Naive thymus-derived CD4-positive, alpha-beta T cell (primary cell): ENCODE measurements around the gene UGT1A5. TPM values are rescaled to one million over a fixed set of nuclear protein-coding genes. Genes with fewer than 3 reads are reported as not detected.
"Not testable (repeated sequence)": the region's sequence is repeated elsewhere in the genome, so short reads cannot be mapped to it uniquely, and the experiment has no call there.

Experiments used
- ATAC-seq: fragments of 150-1000 bp; cut with Tn5 transposase; 2 replicates; pipeline ENCODE4 v1.10.0; 2021; ENCODE audit warnings: mild to moderate bottlenecking, moderate library complexity
- CTCF ChIA-PET: fragments of 350-600 bp; sonication (Branson Sonifier 250); formaldehyde crosslinking; loops from one replicate; lab custom pipeline; 2021; ENCODE audit warnings: antibody characterized with exemption; lab: Charles Lee
- POLR2A ChIA-PET: fragments of 350-600 bp; sonication (Branson Sonifier 250); formaldehyde crosslinking; loops from one replicate; lab custom pipeline; 2021; ENCODE audit warnings: antibody characterized with exemption, inconsistent platforms; lab: Charles Lee
- DNase-seq, 9 donors: peaks; one replicate each; pipeline versions ENCODE4 v3.0.0 to v3.0.0-alpha.2; 2020 to 2022; ENCODE audit warnings: mixed read lengths in 1 of 9
- H3K27ac ChIP-seq: one replicate; pipeline ENCODE4 v1.7.0; 2013; ENCODE audit warnings: mild to moderate bottlenecking, low read depth, low read length, moderate library complexity
- H3K27me3 ChIP-seq, 2 donors: one replicate each; pipeline ENCODE4 v1.7.0; 2013; ENCODE audit warnings: low read length in 2 of 2, mild to moderate bottlenecking in 2 of 2, moderate library complexity in 2 of 2; ENCODE audit not compliant: control insufficient read depth in 2 of 2, insufficient read depth in 2 of 2
- H3K36me3 ChIP-seq, 3 experiments: 1 replicate in 2 of 3; 2 replicates in 1 of 3; pipeline ENCODE4 v1.7.0; 2013; ENCODE audit warnings: low read length in 3 of 3, mild to moderate bottlenecking in 3 of 3, moderate library complexity in 1 of 3; ENCODE audit not compliant: insufficient read depth in 3 of 3, control insufficient read depth in 2 of 3
- H3K4me1 ChIP-seq, 2 donors: one replicate each; pipeline ENCODE4 v1.7.0; 2013; ENCODE audit warnings: low read length in 2 of 2, mild to moderate bottlenecking in 2 of 2, moderate library complexity in 1 of 2; ENCODE audit not compliant: control insufficient read depth in 2 of 2, insufficient read depth in 2 of 2
- H3K4me3 ChIP-seq: 2 replicates; pipeline ENCODE4 v1.7.0; 2013; ENCODE audit warnings: mild to moderate bottlenecking, low read length
- H3K9me3 ChIP-seq, 3 experiments: 1 replicate in 2 of 3; 2 replicates in 1 of 3; pipeline ENCODE4 v1.7.0; 2013; ENCODE audit warnings: low read length in 3 of 3; ENCODE audit not compliant: control insufficient read depth in 2 of 3
- H3K27ac Mint-ChIP-seq, 9 donors: one replicate each; pipeline ENCODE4 v1.8.0; 2020 to 2022; ENCODE audit warnings: mixed read lengths in 9 of 9, mild to moderate bottlenecking in 8 of 9, moderate library complexity in 5 of 9, inconsistent platforms in 2 of 9
- H3K27me3 Mint-ChIP-seq, 5 donors: one replicate each; pipeline ENCODE4 v1.8.0; 2021 to 2022; ENCODE audit warnings: mixed read lengths in 5 of 5, mild to moderate bottlenecking in 1 of 5
- H3K36me3 Mint-ChIP-seq, 5 donors: one replicate each; pipeline ENCODE4 v1.8.0; 2020 to 2022; ENCODE audit warnings: mixed read lengths in 5 of 5, mild to moderate bottlenecking in 3 of 5, inconsistent platforms in 1 of 5
- H3K4me1 Mint-ChIP-seq, 7 donors: one replicate each; pipeline ENCODE4 v1.8.0; 2020 to 2022; ENCODE audit warnings: mixed read lengths in 7 of 7, mild to moderate bottlenecking in 3 of 7, inconsistent platforms in 1 of 7
- H3K4me3 Mint-ChIP-seq, 10 donors: one replicate each; pipeline ENCODE4 v1.8.0; 2020 to 2022; ENCODE audit warnings: mild to moderate bottlenecking in 10 of 10, mixed read lengths in 10 of 10, moderate library complexity in 6 of 10, inconsistent platforms in 2 of 10
- H3K9me3 Mint-ChIP-seq, 11 donors: one replicate each; pipeline ENCODE4 v1.8.0; 2020 to 2022; ENCODE audit warnings: mixed read lengths in 11 of 11, mild to moderate bottlenecking in 4 of 11, inconsistent platforms in 1 of 11, moderate library complexity in 1 of 11
- intact Hi-C, 2 donors: fragments of 100-400 bp; cut with micrococcal nuclease; formaldehyde crosslinking; loops; one replicate each; pipeline ENCODE4 v1.15.1; 2023
- polyA plus RNA-seq, 2 donors: library from polyadenylated mRNA; unstranded; fragments of 300-500 nt; fragmentation: Illumina TruSeq; gene quantifications; one replicate each; pipeline ENCODE4 v1.2.3, GENCODE V29; 2021
- total RNA-seq, 6 experiments: library from RNA in 5 of 6; stranded (reverse) in 5 of 6; gene quantifications; 1 replicate in 5 of 6; 2 replicates in 1 of 6; pipeline ENCODE4 v1.2.3 and lab custom pipeline; 2021 to 2026

Gene UGT1A5
- total and polyA plus RNA-seq, 7 experiments from 2014 or later, result not detected

DNA sequence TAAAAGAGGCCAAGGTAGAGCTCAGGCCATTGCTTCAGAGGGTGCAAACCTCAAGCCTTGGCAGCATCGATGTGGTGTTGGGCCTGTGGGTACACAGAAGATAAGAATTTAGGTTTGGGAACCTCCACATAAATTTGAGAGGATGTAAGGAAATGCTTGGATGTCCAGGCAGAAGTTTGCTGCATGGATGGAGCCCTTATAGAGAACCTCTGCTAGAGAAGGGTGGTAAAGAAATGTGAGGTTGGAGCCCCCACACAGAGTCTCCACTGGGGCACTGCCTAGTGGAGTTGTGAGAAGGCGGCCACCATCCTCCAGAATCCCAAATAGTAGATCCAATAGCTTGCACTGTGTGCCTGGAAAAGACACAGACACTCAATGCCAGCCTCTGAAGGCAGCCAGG, 38.0 kb downstream of the UGT1A5 start:
- H3K27ac ChIP-seq, POLR2A ChIA-PET, H3K27ac Mint-ChIP-seq, H3K27me3 ChIP-seq, H3K36me3 ChIP-seq, H3K9me3 ChIP-seq, H3K4me3 ChIP-seq, intact Hi-C loops, H3K4me1 Mint-ChIP-seq, H3K4me1 ChIP-seq, ATAC-seq, DNase-seq, H3K36me3 Mint-ChIP-seq, CTCF ChIA-PET, H3K4me3 Mint-ChIP-seq: not testable (repeated sequence)
- peaks cover 10 to 30% (median 15%) of the 10 kb centered on the region in 11 donors for H3K9me3 Mint-ChIP-seq
- H3K27me3 Mint-ChIP-seq, result peaks cover 4 to 41% (median 26%) of the 10 kb centered on the region in 5 donors

GRCh38 chr2:233751212-233752009, 38.7 kb downstream of the UGT1A5 start:
- H3K36me3 Mint-ChIP-seq, H3K36me3 ChIP-seq, H3K27ac ChIP-seq, intact Hi-C loops, H3K27ac Mint-ChIP-seq, H3K4me1 ChIP-seq, H3K4me3 ChIP-seq, H3K27me3 ChIP-seq, CTCF ChIA-PET, H3K4me3 Mint-ChIP-seq, H3K9me3 ChIP-seq, H3K4me1 Mint-ChIP-seq, DNase-seq, ATAC-seq, POLR2A ChIA-PET: not testable (repeated sequence)
- peaks cover 4 to 35% (median 26%) of the 10 kb centered on the region in 5 donors for H3K27me3 Mint-ChIP-seq
- H3K9me3 Mint-ChIP-seq, result peaks cover 10 to 30% (median 15%) of the 10 kb centered on the region in 11 donors

- H3K4me1 Mint-ChIP-seq, result no peaks in the 10 kb centered on the region
- intact Hi-C loops, result no loop called here
- peaks cover 6 to 26% (median 13%) of the 10 kb centered on the region in 11 donors for H3K9me3 Mint-ChIP-seq
- Histone ChIP-seq H3K4me1 (no peaks in the 10 kb centered on the region), H3K4me3 (no peak overlapping the region), H3K27me3 (no peaks in the 10 kb centered on the region), H3K27ac (no peak overlapping the region), H3K9me3 (peaks cover 0 to 8% (median 0%) of the 10 kb centered on the region in 3 experiments), H3K36me3 (no peaks in the 10 kb centered on the region)
- DNase-seq, result no peak
- H3K27ac Mint-ChIP-seq, result no peak overlapping the region
- POLR2A ChIA-PET, result no interaction called here
- peaks cover 0 to 12% (median 7%) of the 10 kb centered on the region in 5 donors for H3K27me3 Mint-ChIP-seq
- CTCF ChIA-PET, result no interaction called here
- H3K36me3 Mint-ChIP-seq, result peaks cover 0 to 2% (median 0%) of the 10 kb centered on the region in 5 donors
- no peak overlapping the region for H3K4me3 Mint-ChIP-seq
- no peak for ATAC-seq
Observed at GRCh38 chr2:233754872-233755611, 42.3 kb downstream of the UGT1A5 start.

DNA sequence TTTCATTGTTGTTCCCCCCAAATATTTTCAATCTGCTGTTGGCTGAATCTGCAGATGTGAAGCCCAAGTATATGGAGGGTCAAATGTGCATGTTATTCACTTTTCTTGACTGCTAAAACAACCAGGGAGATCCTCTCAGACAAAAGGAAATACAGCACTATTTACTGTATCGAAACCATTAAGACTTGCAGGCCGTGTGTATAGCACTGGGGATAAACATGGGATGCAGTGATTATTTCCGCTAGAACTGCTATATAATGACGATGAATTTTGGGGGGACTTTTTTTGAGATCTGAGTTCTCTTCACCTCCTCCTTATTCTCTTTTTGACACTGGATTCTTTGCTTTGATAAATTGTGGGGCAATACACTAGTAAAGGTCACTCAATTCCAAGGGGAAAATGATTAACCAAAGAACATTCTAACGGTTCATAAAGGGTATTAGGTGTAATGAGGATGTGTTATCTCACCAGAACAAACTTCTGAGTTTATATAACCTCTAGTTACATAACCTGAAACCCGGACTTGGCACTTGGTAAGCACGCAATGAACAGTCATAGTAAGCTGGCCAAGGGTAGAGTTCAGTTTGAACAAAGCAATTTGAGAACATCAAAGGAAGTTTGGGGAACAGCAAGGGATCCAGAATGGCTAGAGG, 43.8 kb downstream of the UGT1A5 start:
- DNase-seq, result no peak
- no peak overlapping the region for H3K27ac Mint-ChIP-seq
- Histone ChIP-seq H3K27me3 (no peaks in the 10 kb centered on the region), H3K36me3 (no peaks in the 10 kb centered on the region), H3K9me3 (no peaks in the 10 kb centered on the region), H3K4me3 (no peak overlapping the region), H3K4me1 (no peaks in the 10 kb centered on the region), H3K27ac (no peak overlapping the region)
- no peaks in the 10 kb centered on the region for H3K4me1 Mint-ChIP-seq
- H3K36me3 Mint-ChIP-seq, result no peaks in the 10 kb centered on the region
- H3K4me3 Mint-ChIP-seq, result no peak overlapping the region
- ChIA-PET CTCF (no interaction called here), POLR2A (no interaction called here)
- intact Hi-C loops, result no loop called here
- H3K9me3 Mint-ChIP-seq, result peaks cover 1 to 11% (median 4%) of the 10 kb centered on the region in 11 donors
- peaks cover 0 to 12% (median 4%) of the 10 kb centered on the region in 5 donors for H3K27me3 Mint-ChIP-seq
- ATAC-seq, result no peak

DNA sequence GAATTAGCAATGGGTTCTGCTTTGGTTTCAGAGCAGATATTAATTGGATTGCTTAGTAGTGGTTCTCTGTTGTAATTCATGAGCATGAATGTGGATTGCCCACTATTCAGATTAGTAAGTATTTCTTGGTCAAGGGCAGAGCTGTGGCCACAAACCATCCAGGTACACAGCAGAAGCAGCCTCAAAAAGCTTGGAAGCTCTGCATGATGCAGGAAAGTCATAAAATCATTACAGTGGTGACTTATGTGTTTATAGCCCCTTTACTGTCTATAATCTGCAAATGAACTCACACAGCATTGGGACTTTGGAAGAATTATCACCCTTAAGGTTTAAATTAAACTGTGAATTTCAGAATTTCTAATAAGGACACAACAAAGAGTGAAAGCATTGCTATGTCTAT, 45.4 kb downstream of the UGT1A5 start:
- ChIA-PET CTCF (no interaction called here), POLR2A (no interaction called here)
- Mint-ChIP-seq H3K4me3 (no peak overlapping the region), H3K4me1 (no peaks in the 10 kb centered on the region), H3K27ac (no peak overlapping the region), H3K9me3 (peaks cover 0 to 3% (median 0%) of the 10 kb centered on the region in 11 donors), H3K27me3 (peaks cover 0 to 9% (median 2%) of the 10 kb centered on the region in 5 donors), H3K36me3 (no peaks in the 10 kb centered on the region)
- Histone ChIP-seq H3K4me3 (no peak overlapping the region), H3K4me1 (no peaks in the 10 kb centered on the region), H3K27me3 (no peaks in the 10 kb centered on the region), H3K27ac (no peak overlapping the region), H3K9me3 (no peaks in the 10 kb centered on the region), H3K36me3 (no peaks in the 10 kb centered on the region)
- intact Hi-C loops, result no loop called here
- ATAC-seq, result no peak
- no peak for DNase-seq

DNA sequence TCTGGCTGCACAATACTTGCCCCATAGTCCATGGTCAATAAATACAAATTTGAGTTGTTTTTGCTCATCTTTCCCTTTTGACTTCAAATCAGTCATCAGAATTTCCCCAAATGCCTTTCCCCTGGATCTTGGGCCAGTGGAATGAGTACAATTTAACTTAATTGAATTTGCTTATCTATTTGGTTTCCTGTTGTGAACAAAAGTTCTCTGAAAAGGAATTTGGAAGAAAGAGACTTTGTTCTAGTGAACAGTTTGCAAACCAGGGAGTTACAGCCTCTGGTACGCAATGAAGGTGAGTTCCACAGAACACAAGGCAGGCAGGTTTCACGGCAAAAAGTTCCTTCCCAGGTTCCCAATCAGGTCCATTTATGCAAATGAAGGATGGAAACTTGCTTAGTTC, 46.1 kb downstream of the UGT1A5 start:
- peaks cover 0 to 3% (median 0%) of the 10 kb centered on the region in 11 donors for H3K9me3 Mint-ChIP-seq
- H3K27ac Mint-ChIP-seq, result no peak overlapping the region
- H3K27me3 ChIP-seq, result no peaks in the 10 kb centered on the region
- H3K27ac ChIP-seq, result no peak overlapping the region
- no peak for DNase-seq
- peaks cover 3 to 16% (median 7%) of the 10 kb centered on the region in 5 donors for H3K27me3 Mint-ChIP-seq
- no peaks in the 10 kb centered on the region for H3K36me3 Mint-ChIP-seq
- H3K4me1 Mint-ChIP-seq, result no peaks in the 10 kb centered on the region
- H3K4me3 ChIP-seq, result no peak overlapping the region
- H3K4me1 ChIP-seq, result no peaks in the 10 kb centered on the region
- H3K9me3 ChIP-seq, result no peaks in the 10 kb centered on the region
- no peak for ATAC-seq
- CTCF ChIA-PET, result no interaction called here
- no peak overlapping the region for H3K4me3 Mint-ChIP-seq
- POLR2A ChIA-PET, result no interaction called here
- intact Hi-C loops, result no loop called here
- H3K36me3 ChIP-seq, result no peaks in the 10 kb centered on the region
